CD14-positive monocyte (primary cell): ENCODE measurements around the gene TUNAR. TPM values are rescaled to one million over a fixed set of nuclear protein-coding genes. Genes with fewer than 3 reads are reported as not detected.

Experiments used
- DNase-seq, 3 donors: peaks; one replicate each; pipeline ENCODE4 v3.0.0-alpha.2; 2011 to 2022
- H2AFZ ChIP-seq: 2 replicates; pipeline ENCODE4 v1.6.0; 2012; ENCODE audit warnings: mild to moderate bottlenecking, low read depth, low read length, inconsistent platforms; ENCODE audit not compliant: insufficient read depth, poor library complexity, severe bottlenecking
- H3K27ac ChIP-seq, 2 donors: 1 replicate in 1 of 2; 2 replicates in 1 of 2; pipeline ENCODE4 v1.5.1; 2012 to 2013; ENCODE audit warnings: low read length in 2 of 2, control low read depth in 1 of 2, inconsistent platforms in 1 of 2, low read depth in 1 of 2, mild to moderate bottlenecking in 1 of 2
- H3K27me3 ChIP-seq, 2 donors: one replicate each; pipeline versions ENCODE4 v1.6.0 to v1.6.1; 2011 to 2013; ENCODE audit warnings: low read length in 2 of 2; ENCODE audit not compliant: control insufficient read depth in 2 of 2, insufficient read depth in 2 of 2
- H3K36me3 ChIP-seq, 2 donors: replicated peaks in 1 of 2; 1 replicate in 1 of 2; 2 replicates in 1 of 2; pipeline versions ENCODE4 v1.5.1 to v1.6.1; 2012 to 2013; ENCODE audit warnings: low read length in 2 of 2, control low read depth in 1 of 2, inconsistent platforms in 1 of 2, mild to moderate bottlenecking in 1 of 2; ENCODE audit not compliant: insufficient read depth in 2 of 2, control insufficient read depth in 1 of 2
- H3K4me1 ChIP-seq, 2 donors: 1 replicate in 1 of 2; 2 replicates in 1 of 2; pipeline versions ENCODE4 v1.5.1 to v1.6.1; 2012 to 2013; ENCODE audit warnings: low read length in 2 of 2, control low read depth in 1 of 2, inconsistent platforms in 1 of 2, mild to moderate bottlenecking in 1 of 2, moderate library complexity in 1 of 2; ENCODE audit not compliant: insufficient read depth in 2 of 2, control insufficient read depth in 1 of 2
- H3K4me2 ChIP-seq: replicated peaks from 2 replicates; pipeline ENCODE3; 2012; ENCODE audit warnings: low read length, moderate library complexity, mild to moderate bottlenecking; ENCODE audit not compliant: poor library complexity, severe bottlenecking; ENCODE audit errors: extremely low read depth
- H3K4me3 ChIP-seq, 3 experiments: fragments of 200-600 bp in 1 of 3; sonication (generic) in 1 of 3; replicated peaks in 1 of 3; 1 replicate in 2 of 3; 2 replicates in 1 of 3; pipeline ENCODE4 v1.5.1; 2011 to 2013; ENCODE audit warnings: low read length in 3 of 3, mild to moderate bottlenecking in 3 of 3, control low read depth in 2 of 3, low read depth in 2 of 3, inconsistent platforms in 1 of 3, moderate library complexity in 1 of 3
- H3K79me2 ChIP-seq: 2 replicates; pipeline ENCODE4 v1.6.0; 2012; ENCODE audit warnings: mild to moderate bottlenecking, control low read depth, inconsistent platforms, low read length, moderate library complexity; ENCODE audit not compliant: insufficient read depth
- H3K9ac ChIP-seq: 2 replicates; pipeline ENCODE4 v1.6.0; 2017; ENCODE audit warnings: low read length, mild to moderate bottlenecking; ENCODE audit not compliant: insufficient read depth, poor library complexity, severe bottlenecking
- H3K9me3 ChIP-seq, 2 donors: replicated peaks in 1 of 2; 1 replicate in 1 of 2; 2 replicates in 1 of 2; pipeline versions ENCODE4 v1.5.1 to v1.6.1; 2012 to 2013; ENCODE audit warnings: low read length in 2 of 2, control low read depth in 1 of 2; ENCODE audit not compliant: control insufficient read depth in 1 of 2, insufficient read depth in 1 of 2
- H4K20me1 ChIP-seq: 2 replicates; pipeline ENCODE4 v1.6.0; 2012; ENCODE audit warnings: mild to moderate bottlenecking, low read length, control low read depth, moderate library complexity; ENCODE audit not compliant: insufficient read depth
- H3K27ac Mint-ChIP-seq, 7 donors: one replicate each; pipeline ENCODE4 v1.8.0; 2020; ENCODE audit warnings: mild to moderate bottlenecking in 7 of 7, mixed read lengths in 7 of 7, moderate library complexity in 6 of 7, inconsistent platforms in 2 of 7
- H3K27me3 Mint-ChIP-seq, 3 donors: one replicate each; pipeline ENCODE4 v1.8.0; 2021 to 2022; ENCODE audit warnings: low read depth in 3 of 3, mild to moderate bottlenecking in 3 of 3, mixed read lengths in 3 of 3, moderate library complexity in 3 of 3, inconsistent platforms in 1 of 3
- H3K36me3 Mint-ChIP-seq, 2 donors: one replicate each; pipeline ENCODE4 v1.8.0; 2020; ENCODE audit warnings: mixed read lengths in 2 of 2, inconsistent platforms in 1 of 2, mild to moderate bottlenecking in 1 of 2
- H3K4me1 Mint-ChIP-seq: one replicate; pipeline ENCODE4 v1.8.0; 2020; ENCODE audit warnings: mild to moderate bottlenecking, mixed read lengths
- H3K4me3 Mint-ChIP-seq, 2 donors: one replicate each; pipeline ENCODE4 v1.8.0; 2020; ENCODE audit warnings: mild to moderate bottlenecking in 2 of 2, mixed read lengths in 2 of 2, moderate library complexity in 1 of 2
- H3K9me3 Mint-ChIP-seq, 7 donors: one replicate each; pipeline ENCODE4 v1.8.0; 2020 to 2022; ENCODE audit warnings: mixed read lengths in 7 of 7, mild to moderate bottlenecking in 6 of 7, moderate library complexity in 6 of 7, inconsistent platforms in 2 of 7
- WGBS: methylation state at CpG from one replicate; pipeline ENCODE4 v1.1.5; 2013; ENCODE audit warnings: missing lambda C conversion rate; ENCODE audit not compliant: insufficient coverage; 5-methylcytosine and 5-hydroxymethylcytosine counted together
- intact Hi-C, 2 donors: fragments of 100-400 bp; cut with micrococcal nuclease; formaldehyde crosslinking; loops; one replicate each; pipeline versions ENCODE4 v1.15.0 to v1.15.1; 2023
- polyA plus RNA-seq, 3 donors: library from polyadenylated mRNA; depleted of rRNA in 1 of 3; unstranded in 2 of 3; stranded (reverse) in 1 of 3; fragments of 300-500 nt in 2 of 3; fragments of >200 nt in 1 of 3; fragmentation: Illumina TruSeq in 2 of 3; gene quantifications; 1 replicate in 2 of 3; 2 replicates in 1 of 3; pipeline ENCODE4 v1.2.3, GENCODE V29; 2012 to 2021
- TF ChIP-seq, protein P1 (sequence below): fragments of 200-600 bp; IDR thresholded peaks from one replicate; pipeline ENCODE4 v1.8.0; 2022; ENCODE audit warnings: antibody characterized with exemption, mild to moderate bottlenecking

The TUNAR gene
- polyA plus RNA-seq, 3 donors, result not detected

DNA sequence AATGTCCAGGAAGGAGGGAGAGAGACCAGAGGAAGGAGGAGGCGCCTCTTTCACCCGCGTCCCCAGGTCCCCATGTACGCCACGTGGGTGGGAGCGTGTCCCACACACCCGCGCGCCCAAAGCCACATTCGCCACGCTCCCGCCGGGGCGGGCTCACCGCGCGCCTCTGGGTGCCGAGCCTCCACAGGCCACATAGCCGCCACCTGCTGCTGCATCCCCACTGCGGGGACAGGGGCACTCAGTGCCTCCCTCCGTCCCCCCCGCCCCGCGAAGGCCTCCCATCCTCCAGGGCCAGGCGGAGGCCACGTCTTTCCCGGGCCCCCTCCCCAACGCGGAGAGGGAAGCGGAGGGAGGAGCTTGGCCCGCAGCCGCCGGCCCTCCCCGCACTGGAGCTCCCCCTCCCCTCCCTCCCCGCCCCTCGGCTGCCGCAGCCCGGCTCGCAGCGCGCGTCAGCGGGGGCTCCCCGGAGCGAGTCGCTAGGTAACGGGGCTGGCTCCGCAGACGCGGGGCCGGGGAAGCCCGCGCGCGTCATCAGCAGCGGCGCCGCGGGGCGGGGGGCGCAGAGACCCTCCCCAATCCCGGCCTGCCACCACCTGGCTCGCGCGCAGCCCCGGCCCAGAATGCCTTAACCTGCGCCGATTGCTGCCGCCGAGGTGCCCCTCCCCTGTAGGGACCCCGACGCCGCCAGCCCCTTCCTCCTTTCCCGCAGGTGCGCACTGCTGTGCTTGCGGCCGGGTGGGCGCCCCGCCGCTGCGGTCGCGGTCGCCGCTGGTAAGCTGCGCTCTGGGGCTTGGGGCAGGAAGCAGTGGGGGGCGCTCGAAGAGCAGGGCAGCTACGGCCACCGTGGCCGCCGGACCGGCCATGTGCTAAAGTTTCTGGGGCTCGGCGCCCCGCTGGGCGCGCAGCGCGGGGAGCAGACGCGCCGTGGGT is 536 bp upstream of the TUNAR start:
- Histone ChIP-seq H3K9me3 (no peaks in the 10 kb centered on the region), H4K20me1 (no peaks in the 10 kb centered on the region), H3K4me1 (no peaks in the 10 kb centered on the region), H3K9ac (no peak overlapping the region), H3K36me3 (no peaks in the 10 kb centered on the region), H3K27me3 (peaks cover 14 to 39% of the 10 kb centered on the region in 2 donors), H3K27ac (no peak overlapping the region), H2AFZ (no peak overlapping the region), H3K4me3 (no peak overlapping the region), H3K4me2 (no peak overlapping the region), H3K79me2 (no peaks in the 10 kb centered on the region)
- Mint-ChIP-seq H3K4me3 (peak overlapping the region in 1 of 2 donors; percentile 65), H3K27ac (no peak overlapping the region), H3K36me3 (no peaks in the 10 kb centered on the region), H3K4me1 (no peaks in the 10 kb centered on the region), H3K27me3 (peaks cover 25 to 46% (median 35%) of the 10 kb centered on the region in 3 donors), H3K9me3 (peaks cover 0 to 8% (median 0%) of the 10 kb centered on the region in 7 donors)
- WGBS, result 3% methylated on average over 84 of the region's 103 CpGs
- intact Hi-C loops, result no loop called here
- DNase-seq, result no peak
- TF ChIP-seq, protein P1, sequence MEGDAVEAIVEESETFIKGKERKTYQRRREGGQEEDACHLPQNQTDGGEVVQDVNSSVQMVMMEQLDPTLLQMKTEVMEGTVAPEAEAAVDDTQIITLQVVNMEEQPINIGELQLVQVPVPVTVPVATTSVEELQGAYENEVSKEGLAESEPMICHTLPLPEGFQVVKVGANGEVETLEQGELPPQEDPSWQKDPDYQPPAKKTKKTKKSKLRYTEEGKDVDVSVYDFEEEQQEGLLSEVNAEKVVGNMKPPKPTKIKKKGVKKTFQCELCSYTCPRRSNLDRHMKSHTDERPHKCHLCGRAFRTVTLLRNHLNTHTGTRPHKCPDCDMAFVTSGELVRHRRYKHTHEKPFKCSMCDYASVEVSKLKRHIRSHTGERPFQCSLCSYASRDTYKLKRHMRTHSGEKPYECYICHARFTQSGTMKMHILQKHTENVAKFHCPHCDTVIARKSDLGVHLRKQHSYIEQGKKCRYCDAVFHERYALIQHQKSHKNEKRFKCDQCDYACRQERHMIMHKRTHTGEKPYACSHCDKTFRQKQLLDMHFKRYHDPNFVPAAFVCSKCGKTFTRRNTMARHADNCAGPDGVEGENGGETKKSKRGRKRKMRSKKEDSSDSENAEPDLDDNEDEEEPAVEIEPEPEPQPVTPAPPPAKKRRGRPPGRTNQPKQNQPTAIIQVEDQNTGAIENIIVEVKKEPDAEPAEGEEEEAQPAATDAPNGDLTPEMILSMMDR, result no peak

DNA sequence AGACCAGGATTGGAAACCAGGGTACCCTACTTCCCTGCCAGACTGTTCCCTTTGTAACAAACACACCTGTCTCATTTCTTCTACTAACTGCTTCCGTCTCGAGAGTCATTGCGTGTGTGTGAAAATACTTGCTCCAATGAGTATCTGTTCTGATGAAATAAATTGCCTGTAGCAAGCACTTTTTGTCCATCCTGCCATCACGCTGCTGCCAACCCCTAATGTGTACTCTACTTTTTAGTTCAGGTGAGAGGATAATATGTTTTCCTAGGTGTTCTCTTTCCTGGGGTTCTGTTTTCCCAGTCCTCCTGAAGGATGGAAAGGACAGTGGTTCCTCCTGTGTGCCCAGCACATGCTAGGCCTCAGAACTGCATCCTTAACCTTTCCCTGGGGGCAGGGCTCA is 1.0 kb downstream of the TUNAR start:
- intact Hi-C loops, result no loop called here
- Histone ChIP-seq H4K20me1 (no peaks in the 10 kb centered on the region), H3K9ac (no peak overlapping the region), H3K27me3 (peaks cover 14 to 39% of the 10 kb centered on the region in 2 donors), H3K9me3 (no peaks in the 10 kb centered on the region), H3K4me2 (no peak overlapping the region), H3K27ac (no peak overlapping the region), H3K36me3 (no peaks in the 10 kb centered on the region), H3K79me2 (no peaks in the 10 kb centered on the region), H3K4me1 (no peaks in the 10 kb centered on the region), H3K4me3 (no peak overlapping the region), H2AFZ (no peak overlapping the region)
- Mint-ChIP-seq H3K27ac (no peak overlapping the region), H3K27me3 (peaks cover 26 to 46% (median 35%) of the 10 kb centered on the region in 3 donors), H3K36me3 (no peaks in the 10 kb centered on the region), H3K4me3 (peak overlapping the region in 1 of 2 donors; percentile 76), H3K9me3 (peaks cover 0 to 8% (median 0%) of the 10 kb centered on the region in 7 donors), H3K4me1 (no peaks in the 10 kb centered on the region)
- DNase-seq, result no peak
- TF ChIP-seq, protein P1, result no peak
- whole genome bisulfite sequencing, result no CpG with 5 or more reads among the region's 4 CpGs
